CD4-positive, CD25-positive, alpha-beta regulatory T cell (primary cell): ENCODE data around the gene CNTN5. TPM values are rescaled to one million over a fixed set of nuclear protein-coding genes. Genes with fewer than 3 reads are reported as not detected.

Experiments
- ATAC-seq, 2 donors: fragments of 150-1000 bp; cut with Tn5 transposase; one replicate each; pipeline ENCODE4 v1.10.0; 2021; ENCODE audit warnings: low read depth in 2 of 2, moderate number of reproducible peaks in 2 of 2, moderate library complexity in 1 of 2
- DNase-seq, 3 donors: peaks; one replicate each; pipeline versions ENCODE4 v3.0.0 to v3.0.0-alpha.2; 2012 to 2022; ENCODE audit warnings: mixed read lengths in 1 of 3
- H3K27ac ChIP-seq: one replicate; pipeline ENCODE4 v1.7.0; 2013; ENCODE audit warnings: mild to moderate bottlenecking, low read length; ENCODE audit not compliant: insufficient read depth, poor library complexity, severe bottlenecking
- H3K27me3 ChIP-seq: one replicate; pipeline ENCODE4 v1.7.0; 2013; ENCODE audit warnings: low read length; ENCODE audit not compliant: control insufficient read depth, insufficient read depth
- H3K36me3 ChIP-seq: one replicate; pipeline ENCODE4 v1.7.0; 2013; ENCODE audit warnings: mild to moderate bottlenecking, low read length, moderate library complexity; ENCODE audit not compliant: control insufficient read depth, insufficient read depth
- H3K4me1 ChIP-seq: 2 replicates; pipeline ENCODE4 v1.7.0; 2013; ENCODE audit warnings: mild to moderate bottlenecking, low read length; ENCODE audit not compliant: insufficient read depth, control insufficient read depth, poor library complexity, severe bottlenecking
- H3K4me3 ChIP-seq: one replicate; pipeline ENCODE4 v1.7.0; 2013; ENCODE audit warnings: low read depth, mild to moderate bottlenecking, low read length, moderate library complexity
- H3K9me3 ChIP-seq, 2 experiments: 1 replicate in 1 of 2; 2 replicates in 1 of 2; pipeline ENCODE4 v1.7.0; 2013; ENCODE audit warnings: low read length in 2 of 2, mild to moderate bottlenecking in 1 of 2, moderate library complexity in 1 of 2; ENCODE audit not compliant: control insufficient read depth in 2 of 2
- H3K27ac Mint-ChIP-seq, 3 donors: one replicate each; pipeline ENCODE4 v1.8.0; 2020 to 2022; ENCODE audit warnings: mild to moderate bottlenecking in 3 of 3, mixed read lengths in 3 of 3, moderate library complexity in 2 of 3
- H3K27me3 Mint-ChIP-seq: one replicate; pipeline ENCODE4 v1.8.0; 2022; ENCODE audit warnings: mild to moderate bottlenecking, mixed read lengths
- H3K36me3 Mint-ChIP-seq: one replicate; pipeline ENCODE4 v1.8.0; 2020; ENCODE audit warnings: mixed read lengths
- H3K4me1 Mint-ChIP-seq, 4 donors: one replicate each; pipeline ENCODE4 v1.8.0; 2020 to 2022; ENCODE audit warnings: mixed read lengths in 4 of 4, mild to moderate bottlenecking in 1 of 4
- H3K4me3 Mint-ChIP-seq, 4 donors: one replicate each; pipeline ENCODE4 v1.8.0; 2020 to 2022; ENCODE audit warnings: mild to moderate bottlenecking in 4 of 4, mixed read lengths in 4 of 4, moderate library complexity in 3 of 4
- H3K9me3 Mint-ChIP-seq, 7 donors: one replicate each; pipeline ENCODE4 v1.8.0; 2020 to 2022; ENCODE audit warnings: mixed read lengths in 7 of 7, mild to moderate bottlenecking in 3 of 7, moderate library complexity in 2 of 7
- polyA plus RNA-seq, 4 donors: library from polyadenylated mRNA; unstranded; fragments of 300-500 nt; fragmentation: Illumina TruSeq; gene quantifications; one replicate each; pipeline ENCODE4 v1.2.3, GENCODE V29; 2021
- total RNA-seq: library from RNA; stranded (reverse); gene quantifications from one replicate; pipeline ENCODE4 v1.2.3, GENCODE V29; 2022

The CNTN5 gene
- total and polyA plus RNA-seq, 5 donors from 2014 or later: not detected

DNA sequence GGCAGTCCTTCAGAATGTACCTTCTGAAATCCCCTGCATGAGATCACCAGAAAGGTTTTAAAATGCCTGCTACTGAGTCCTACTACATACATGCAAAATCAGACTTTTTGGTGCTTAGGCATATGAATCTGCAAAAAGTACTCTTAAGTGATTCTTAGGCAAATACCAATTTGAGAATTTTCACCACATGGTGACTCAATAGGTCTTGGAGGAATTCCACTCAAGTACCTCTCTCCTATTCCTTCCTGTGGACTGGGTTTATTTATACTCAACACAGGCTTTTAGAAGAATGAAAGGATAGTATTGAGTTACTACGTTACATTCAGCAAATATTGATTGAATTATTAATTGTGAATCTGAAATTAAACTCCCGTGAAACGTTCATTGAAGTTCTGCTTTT is 223.9 kb downstream of the CNTN5 start:
- H3K27me3 Mint-ChIP-seq: no peaks in the 10 kb centered on the region
- no peaks in the 10 kb centered on the region for H3K4me1 Mint-ChIP-seq
- no peak for DNase-seq
- no peak overlapping the region for H3K4me3 ChIP-seq
- H3K27me3 ChIP-seq: no peaks in the 10 kb centered on the region
- H3K9me3 ChIP-seq: peaks cover 4 to 7% of the 10 kb centered on the region in 2 experiments
- no peak overlapping the region for H3K27ac ChIP-seq
- H3K36me3 ChIP-seq: no peaks in the 10 kb centered on the region
- no peak overlapping the region for H3K4me3 Mint-ChIP-seq
- no peaks in the 10 kb centered on the region for H3K4me1 ChIP-seq
- H3K9me3 Mint-ChIP-seq: peaks cover 0 to 32% (median 4%) of the 10 kb centered on the region in 7 donors
- no peaks in the 10 kb centered on the region for H3K36me3 Mint-ChIP-seq
- ATAC-seq: no peak
- H3K27ac Mint-ChIP-seq: no peak overlapping the region

DNA sequence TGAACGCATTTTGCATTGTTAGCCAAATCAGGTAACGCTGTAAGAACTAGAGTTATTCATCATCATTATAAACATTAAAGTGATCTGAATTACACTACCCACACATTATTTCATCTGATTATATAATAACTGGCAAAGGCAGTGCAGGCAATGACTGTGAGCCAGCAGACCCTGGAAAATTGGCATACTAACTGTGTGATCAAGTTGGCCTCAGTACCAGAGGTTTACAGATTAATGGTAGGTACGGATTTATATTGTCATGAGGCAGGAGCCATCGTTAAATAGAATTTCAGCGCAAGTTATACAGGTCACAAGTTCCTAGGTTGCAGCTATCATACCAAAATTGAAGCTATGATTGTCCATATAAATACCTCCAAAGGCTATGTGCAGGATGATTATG is 225.4 kb downstream of the CNTN5 start:
- Histone ChIP-seq H3K27me3 (no peaks in the 10 kb centered on the region), H3K4me1 (no peaks in the 10 kb centered on the region), H3K36me3 (no peaks in the 10 kb centered on the region), H3K4me3 (no peak overlapping the region), H3K9me3 (peaks cover 3 to 7% of the 10 kb centered on the region in 2 experiments), H3K27ac (no peak overlapping the region)
- ATAC-seq (no peak), DNase-seq (no peak)
- H3K27me3 Mint-ChIP-seq: no peaks in the 10 kb centered on the region
- H3K4me1 Mint-ChIP-seq: no peaks in the 10 kb centered on the region
- H3K4me3 Mint-ChIP-seq: no peak overlapping the region
- H3K36me3 Mint-ChIP-seq: no peaks in the 10 kb centered on the region
- H3K9me3 Mint-ChIP-seq: peaks cover 0 to 26% (median 4%) of the 10 kb centered on the region in 7 donors
- no peak overlapping the region for H3K27ac Mint-ChIP-seq

DNA sequence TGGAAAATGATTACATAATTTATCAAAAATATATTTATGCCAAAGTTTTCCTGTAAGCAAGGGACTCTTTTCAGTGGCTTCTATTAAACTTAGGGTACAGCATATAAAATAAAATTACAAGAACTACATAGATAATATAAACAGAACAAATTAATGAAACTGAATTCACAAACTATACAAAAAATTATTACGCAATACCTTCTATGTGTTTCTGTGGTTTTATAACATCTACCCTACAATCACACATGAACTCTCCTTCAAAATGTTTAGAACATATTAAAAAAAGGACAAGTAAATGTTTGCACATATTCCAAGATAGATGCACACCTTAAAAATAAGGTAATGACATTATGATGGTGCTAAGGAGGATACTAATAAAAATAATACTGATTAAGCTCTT is 235.9 kb downstream of the CNTN5 start:
- no peaks in the 10 kb centered on the region for H3K4me1 Mint-ChIP-seq
- ATAC-seq: no peak

DNA sequence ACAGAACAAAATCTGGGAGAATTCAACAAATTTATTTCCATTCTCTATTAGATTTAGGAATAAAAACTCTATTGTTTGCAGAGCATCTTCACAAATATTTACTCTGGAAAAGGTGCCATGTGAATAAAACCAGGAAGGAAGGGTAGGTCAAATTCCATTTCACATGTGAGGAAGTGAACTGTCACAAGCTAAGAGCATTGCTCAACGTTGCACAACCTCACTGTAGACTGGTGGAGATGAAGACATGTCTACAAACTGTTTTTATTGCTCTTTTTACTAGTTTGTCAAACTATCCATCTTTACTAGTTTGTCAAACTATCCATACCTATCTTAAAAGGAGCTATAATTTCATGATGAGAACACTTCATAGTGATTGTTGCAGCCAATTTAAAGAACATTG is 236.4 kb downstream of the CNTN5 start:
- DNase-seq (no peak), ATAC-seq (no peak)
- no peaks in the 10 kb centered on the region for H3K27me3 ChIP-seq
- H3K4me1 Mint-ChIP-seq: no peaks in the 10 kb centered on the region
- H3K36me3 Mint-ChIP-seq: no peaks in the 10 kb centered on the region
- no peaks in the 10 kb centered on the region for H3K27me3 Mint-ChIP-seq
- no peak overlapping the region for H3K4me3 ChIP-seq
- H3K27ac ChIP-seq: no peak overlapping the region
- no peaks in the 10 kb centered on the region for H3K4me1 ChIP-seq
- H3K9me3 ChIP-seq: no peaks in the 10 kb centered on the region
- peaks cover 0 to 6% (median 5%) of the 10 kb centered on the region in 7 donors for H3K9me3 Mint-ChIP-seq
- H3K4me3 Mint-ChIP-seq: no peak overlapping the region
- no peaks in the 10 kb centered on the region for H3K36me3 ChIP-seq
- H3K27ac Mint-ChIP-seq: no peak overlapping the region

More for the DNA sequence above, 235.9 kb downstream of the CNTN5 start:
- Histone ChIP-seq H3K9me3 (no peaks in the 10 kb centered on the region), H3K27me3 (no peaks in the 10 kb centered on the region), H3K36me3 (no peaks in the 10 kb centered on the region), H3K4me3 (no peak overlapping the region), H3K27ac (no peak overlapping the region), H3K4me1 (no peaks in the 10 kb centered on the region)
- H3K9me3 Mint-ChIP-seq: peaks cover 0 to 8% (median 5%) of the 10 kb centered on the region in 7 donors
- no peak overlapping the region for H3K27ac Mint-ChIP-seq
- DNase-seq: no peak
- no peaks in the 10 kb centered on the region for H3K27me3 Mint-ChIP-seq
- H3K4me3 Mint-ChIP-seq: no peak overlapping the region
- H3K36me3 Mint-ChIP-seq: no peaks in the 10 kb centered on the region

DNA sequence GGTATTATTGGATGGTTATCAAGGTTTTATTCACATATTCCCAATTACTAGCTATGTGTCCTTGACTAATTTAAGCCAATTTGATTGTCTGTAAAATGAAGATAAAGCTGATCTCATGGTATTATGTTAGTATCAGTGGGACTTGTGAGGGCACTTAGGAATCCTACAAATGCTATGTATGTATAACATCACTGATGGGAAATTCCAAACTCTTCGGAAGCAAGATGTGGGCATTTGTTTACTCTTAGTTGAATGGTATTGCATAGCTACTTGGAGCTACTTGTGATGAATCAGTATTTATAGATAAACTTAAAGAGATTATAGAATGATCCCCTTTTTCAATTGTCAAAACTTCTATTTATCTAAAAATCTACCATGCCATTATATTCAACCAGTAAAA is 239.9 kb downstream of the CNTN5 start:
- no peaks in the 10 kb centered on the region for H3K27me3 Mint-ChIP-seq
- H3K4me3 ChIP-seq: no peak overlapping the region

DNA sequence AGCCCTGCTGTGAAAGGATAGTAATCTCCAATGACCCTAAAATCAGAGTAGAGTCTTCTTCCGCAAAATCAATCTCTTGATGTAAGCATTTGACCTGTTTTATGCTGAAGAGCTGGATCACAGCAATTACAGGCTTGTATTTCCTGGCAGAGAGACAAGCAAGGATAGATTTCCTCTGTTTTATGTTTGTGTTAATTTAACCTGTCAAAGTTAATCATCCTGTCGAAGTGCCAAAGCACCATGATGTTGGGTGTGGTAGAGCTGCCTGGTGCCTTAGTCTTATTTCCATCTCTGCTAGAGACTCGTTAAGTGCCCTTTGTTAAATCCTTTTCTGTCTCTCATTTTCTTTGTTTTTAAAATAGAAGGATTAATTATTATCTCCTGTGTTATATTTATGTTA is 248.1 kb downstream of the CNTN5 start:
- Histone ChIP-seq H3K27me3 (no peaks in the 10 kb centered on the region), H3K27ac (no peak overlapping the region), H3K9me3 (no peaks in the 10 kb centered on the region), H3K4me1 (no peaks in the 10 kb centered on the region), H3K36me3 (no peaks in the 10 kb centered on the region), H3K4me3 (no peak overlapping the region)
- Mint-ChIP-seq H3K4me1 (no peaks in the 10 kb centered on the region), H3K4me3 (no peak overlapping the region), H3K9me3 (peaks cover 0 to 9% (median 2%) of the 10 kb centered on the region in 7 donors), H3K27me3 (no peaks in the 10 kb centered on the region), H3K27ac (no peak overlapping the region), H3K36me3 (no peaks in the 10 kb centered on the region)
- ATAC-seq (no peak), DNase-seq (no peak)

More for the DNA sequence above, 239.9 kb downstream of the CNTN5 start:
- Histone ChIP-seq H3K36me3 (no peaks in the 10 kb centered on the region), H3K4me1 (no peaks in the 10 kb centered on the region), H3K27ac (no peak overlapping the region), H3K9me3 (no peaks in the 10 kb centered on the region), H3K27me3 (no peaks in the 10 kb centered on the region)
- Mint-ChIP-seq H3K27ac (no peak overlapping the region), H3K36me3 (no peaks in the 10 kb centered on the region), H3K9me3 (peaks cover 0 to 5% (median 3%) of the 10 kb centered on the region in 7 donors), H3K4me3 (no peak overlapping the region), H3K4me1 (no peaks in the 10 kb centered on the region)
- DNase-seq: no peak
- ATAC-seq: no peak

- no peaks in the 10 kb centered on the region for H3K4me1 ChIP-seq
- H3K27me3 ChIP-seq: no peaks in the 10 kb centered on the region
- no peaks in the 10 kb centered on the region for H3K9me3 ChIP-seq
- H3K27ac ChIP-seq: no peak overlapping the region
- DNase-seq: no peak
- no peaks in the 10 kb centered on the region for H3K36me3 ChIP-seq
- Mint-ChIP-seq H3K9me3 (peaks cover 0 to 8% (median 3%) of the 10 kb centered on the region in 7 donors), H3K27me3 (no peaks in the 10 kb centered on the region), H3K36me3 (no peaks in the 10 kb centered on the region), H3K4me3 (no peak overlapping the region), H3K27ac (no peak overlapping the region), H3K4me1 (no peaks in the 10 kb centered on the region)
- H3K4me3 ChIP-seq: no peak overlapping the region
- ATAC-seq: no peak
These were observed 250.8 kb downstream of the CNTN5 start for GRCh38 chr11:99271527-99271926.

GRCh38 chr11:99275521-99275920 is 254.8 kb downstream of the CNTN5 start:
- no peak overlapping the region for H3K27ac Mint-ChIP-seq
- no peaks in the 10 kb centered on the region for H3K36me3 Mint-ChIP-seq
- Histone ChIP-seq H3K27ac (no peak overlapping the region), H3K9me3 (no peaks in the 10 kb centered on the region), H3K27me3 (no peaks in the 10 kb centered on the region), H3K4me1 (no peaks in the 10 kb centered on the region), H3K4me3 (no peak overlapping the region), H3K36me3 (no peaks in the 10 kb centered on the region)
- H3K9me3 Mint-ChIP-seq: peaks cover 0 to 18% (median 0%) of the 10 kb centered on the region in 7 donors
- no peak overlapping the region for H3K4me3 Mint-ChIP-seq
- no peak for ATAC-seq
- DNase-seq: no peak
- H3K4me1 Mint-ChIP-seq: no peaks in the 10 kb centered on the region
- H3K27me3 Mint-ChIP-seq: no peaks in the 10 kb centered on the region
